Fibroblast of skin of right quadriceps (primary cell): ENCODE results near the gene SPSB3.

Source experiments
- DNase-seq: peaks from one replicate; pipeline ENCODE4 v3.0.0-alpha.2; 2013

SPSB3 gene

GRCh38 chr16:1788095-1788707, 5.8 kb upstream of the SPSB3 start:
- DNase-seq: no peak

- no peak for DNase-seq
Observed at GRCh38 chr16:1787322-1788094, 5.1 kb upstream of the SPSB3 start.

- no peak for DNase-seq
Observed at GRCh38 chr16:1787056-1787321, 4.6 kb upstream of the SPSB3 start.

- no peak for DNase-seq
Observed at GRCh38 chr16:1786242-1787055, 4.1 kb upstream of the SPSB3 start.

- no peak for DNase-seq
Observed at GRCh38 chr16:1785846-1786170, 3.4 kb upstream of the SPSB3 start.

GRCh38 chr16:1784977-1785845, 2.8 kb upstream of the SPSB3 start:
- no peak for DNase-seq

- DNase-seq: no peak
Observed at GRCh38 chr16:1781758-1782407, 488 bp downstream of the SPSB3 start.

GRCh38 chr16:1781254-1781653, 1.1 kb downstream of the SPSB3 start:
- DNase-seq: no peak

GRCh38 chr16:1780677-1781072, 1.7 kb downstream of the SPSB3 start:
- no peak for DNase-seq

GRCh38 chr16:1779741-1780676, 2.4 kb downstream of the SPSB3 start:
- DNase-seq: no peak

GRCh38 chr16:1779234-1779701, 3.1 kb downstream of the SPSB3 start:
- no peak for DNase-seq

GRCh38 chr16:1778200-1779179, 3.9 kb downstream of the SPSB3 start:
- no peak for DNase-seq

- no peak for DNase-seq
Observed at GRCh38 chr16:1777375-1778199, 4.8 kb downstream of the SPSB3 start.

GRCh38 chr16:1776991-1777374, 5.4 kb downstream of the SPSB3 start:
- DNase-seq: no peak

GRCh38 chr16:1776672-1776955, 5.8 kb downstream of the SPSB3 start:
- no peak for DNase-seq

- DNase-seq: no peak
Observed at GRCh38 chr16:1775846-1776671, 6.3 kb downstream of the SPSB3 start.

GRCh38 chr16:1775006-1775845, 7.1 kb downstream of the SPSB3 start:
- no peak for DNase-seq

GRCh38 chr16:1774448-1774780, 8.0 kb downstream of the SPSB3 start:
- DNase-seq: no peak
